Measurements from ENCODE around the gene PABPC1L.

Gene PABPC1L

GRCh38 chr20:44891826-44892225 is 18.0 kb upstream of the PABPC1L start:
- no peak overlapping the region for H3K27ac ChIP-seq
- TF ChIP-seq ZFX (IDR thresholded peaks at IDR 0.05; ENCODE audit: borderline replicate concordance): no peak
- TF ChIP-seq, protein P1, sequence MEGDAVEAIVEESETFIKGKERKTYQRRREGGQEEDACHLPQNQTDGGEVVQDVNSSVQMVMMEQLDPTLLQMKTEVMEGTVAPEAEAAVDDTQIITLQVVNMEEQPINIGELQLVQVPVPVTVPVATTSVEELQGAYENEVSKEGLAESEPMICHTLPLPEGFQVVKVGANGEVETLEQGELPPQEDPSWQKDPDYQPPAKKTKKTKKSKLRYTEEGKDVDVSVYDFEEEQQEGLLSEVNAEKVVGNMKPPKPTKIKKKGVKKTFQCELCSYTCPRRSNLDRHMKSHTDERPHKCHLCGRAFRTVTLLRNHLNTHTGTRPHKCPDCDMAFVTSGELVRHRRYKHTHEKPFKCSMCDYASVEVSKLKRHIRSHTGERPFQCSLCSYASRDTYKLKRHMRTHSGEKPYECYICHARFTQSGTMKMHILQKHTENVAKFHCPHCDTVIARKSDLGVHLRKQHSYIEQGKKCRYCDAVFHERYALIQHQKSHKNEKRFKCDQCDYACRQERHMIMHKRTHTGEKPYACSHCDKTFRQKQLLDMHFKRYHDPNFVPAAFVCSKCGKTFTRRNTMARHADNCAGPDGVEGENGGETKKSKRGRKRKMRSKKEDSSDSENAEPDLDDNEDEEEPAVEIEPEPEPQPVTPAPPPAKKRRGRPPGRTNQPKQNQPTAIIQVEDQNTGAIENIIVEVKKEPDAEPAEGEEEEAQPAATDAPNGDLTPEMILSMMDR (IDR thresholded peaks at IDR 0.05): no peak

- no peak overlapping the region for H3K27ac ChIP-seq
- TF ChIP-seq, protein P1 (IDR thresholded peaks at IDR 0.05): no peak
- no peak for TF ChIP-seq ZFX (IDR thresholded peaks at IDR 0.05; ENCODE audit: borderline replicate concordance)
Measured at GRCh38 chr20:44894959-44895358, 14.9 kb upstream of the PABPC1L start.

DNA sequence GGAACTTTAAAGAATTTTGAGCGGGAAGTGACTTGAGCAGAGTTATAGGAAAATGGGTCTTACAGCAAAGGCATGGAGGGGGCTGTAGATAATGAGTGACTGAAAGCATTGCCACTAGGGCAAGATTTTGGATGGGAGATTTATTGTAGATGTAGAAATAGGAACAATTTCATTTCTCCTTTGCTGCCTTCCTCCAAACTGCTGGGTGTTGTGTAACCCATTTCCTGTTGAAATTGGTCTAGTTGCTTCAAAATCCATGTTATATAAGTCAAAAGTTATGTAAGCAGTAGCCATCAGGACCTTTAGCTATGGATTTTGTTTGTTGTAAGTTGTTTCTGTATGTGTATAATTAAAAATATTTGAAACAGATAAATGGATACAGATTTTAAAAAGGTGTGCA is 13.3 kb upstream of the PABPC1L start:
- no peak for TF ChIP-seq ZFX (IDR thresholded peaks at IDR 0.05; ENCODE audit: borderline replicate concordance)
- TF ChIP-seq, protein P1 (IDR thresholded peaks at IDR 0.05): no peak

DNA sequence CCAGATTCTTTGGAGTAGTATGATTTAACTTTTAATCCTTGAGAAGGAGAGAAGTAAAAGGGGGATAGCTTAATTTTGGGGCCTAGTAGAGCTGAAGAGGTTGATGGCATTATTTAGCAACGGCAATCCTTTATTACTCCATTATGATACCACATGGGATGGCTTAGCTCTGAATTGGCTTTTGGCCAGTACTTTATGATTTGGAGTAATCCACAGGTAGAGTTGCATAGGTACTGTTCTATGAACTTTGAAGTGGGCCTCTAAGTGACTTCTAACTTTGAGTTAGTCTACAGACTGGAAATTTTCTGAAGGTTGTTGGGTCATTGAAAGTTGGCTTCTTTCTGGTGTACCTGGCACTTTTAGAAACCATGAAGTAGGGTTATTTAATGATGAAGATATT is 12.7 kb upstream of the PABPC1L start:
- TF ChIP-seq, protein P1 (IDR thresholded peaks at IDR 0.05): no peak
- no peak for TF ChIP-seq ZFX (IDR thresholded peaks at IDR 0.05; ENCODE audit: borderline replicate concordance)
- no peak overlapping the region for H3K27ac ChIP-seq

More for the DNA sequence above, 13.3 kb upstream of the PABPC1L start:
- no peak overlapping the region for H3K27ac ChIP-seq

- H3K27ac ChIP-seq: no peak overlapping the region
- TF ChIP-seq ZFX (IDR thresholded peaks at IDR 0.05; ENCODE audit: borderline replicate concordance): no peak
- TF ChIP-seq, protein P1 (IDR thresholded peaks at IDR 0.05): no peak
Measured at GRCh38 chr20:44900231-44900854, 9.5 kb upstream of the PABPC1L start.

DNA sequence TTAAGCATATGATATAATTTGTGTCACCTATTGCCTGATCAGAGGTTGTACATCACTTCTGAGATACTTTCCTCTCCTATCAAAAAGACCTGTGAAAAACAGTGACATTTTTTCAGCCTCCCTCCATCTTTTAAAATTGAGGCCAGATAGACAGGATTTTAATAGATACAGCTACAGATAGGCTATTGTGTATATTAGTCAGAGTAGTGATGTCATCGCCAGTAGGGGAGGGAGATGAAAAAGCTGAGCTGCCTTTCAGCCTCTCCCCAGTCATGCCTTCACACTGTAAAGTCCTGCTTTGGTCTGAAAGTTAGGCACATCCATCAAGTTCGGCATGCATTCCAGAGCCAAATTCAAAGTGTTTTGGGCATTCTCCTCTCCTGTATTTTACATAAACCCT is 7.9 kb upstream of the PABPC1L start:
- TF ChIP-seq ZFX (IDR thresholded peaks at IDR 0.05; ENCODE audit: borderline replicate concordance): no peak
- TF ChIP-seq, protein P1 (IDR thresholded peaks at IDR 0.05): no peak
- H3K27ac ChIP-seq: no peak overlapping the region

DNA sequence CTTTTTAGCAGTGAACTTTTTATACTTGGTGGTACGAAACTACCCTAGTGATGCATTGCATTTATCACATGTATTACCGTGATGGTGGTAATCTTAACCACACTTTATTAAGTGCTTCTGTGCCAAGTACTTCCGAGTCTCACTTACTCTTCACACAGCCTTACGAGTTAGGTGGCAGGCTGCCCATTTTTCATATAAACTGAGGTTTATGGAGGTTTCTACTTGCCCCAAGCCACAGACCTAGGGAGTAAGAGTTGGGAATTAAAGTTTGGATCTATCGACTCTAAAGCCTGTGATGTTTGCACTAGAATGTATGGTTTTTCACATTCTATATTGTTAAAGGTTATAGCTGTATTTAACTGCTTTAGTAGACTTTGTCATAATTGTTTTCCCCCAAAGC is 5.5 kb upstream of the PABPC1L start:
- H3K27ac ChIP-seq: no peak overlapping the region
- TF ChIP-seq, protein P1 (IDR thresholded peaks at IDR 0.05): no peak
- no peak for TF ChIP-seq ZFX (IDR thresholded peaks at IDR 0.05; ENCODE audit: borderline replicate concordance)
